Chondrocyte (in vitro differentiated cells): Measurements from ENCODE around the gene GTPBP6. TPM values are rescaled to one million over a fixed set of nuclear protein-coding genes. Genes with fewer than 3 reads are reported as not detected.
A peak's percentile ranks its signal among the peaks of the same experiment; 100 is the strongest.
"Not testable (repeated sequence)": the region's sequence is repeated elsewhere in the genome, so short reads cannot be mapped to it uniquely, and the experiment has no call there.

Source experiments
- DNase-seq: peaks from one replicate; pipeline ENCODE4 v3.0.0; 2021; ENCODE audit warnings: mixed read lengths, low spot score
- H3K27ac Mint-ChIP-seq: one replicate; pipeline ENCODE4 v1.8.0; 2021; ENCODE audit warnings: mild to moderate bottlenecking, moderate library complexity, mixed read lengths; ENCODE audit not compliant: unreplicated experiment
- H3K27me3 Mint-ChIP-seq: 2 replicates; pipeline ENCODE4 v1.8.0; 2021; ENCODE audit warnings: low read depth, mixed read lengths
- H3K36me3 Mint-ChIP-seq: 2 replicates; pipeline ENCODE4 v1.8.0; 2021; ENCODE audit warnings: low read depth, mixed read lengths
- H3K4me1 Mint-ChIP-seq: 2 replicates; pipeline ENCODE4 v1.8.0; 2021; ENCODE audit warnings: low read depth, mild to moderate bottlenecking, mixed read lengths
- H3K4me3 Mint-ChIP-seq: one replicate; pipeline ENCODE4 v1.8.0; 2021; ENCODE audit warnings: mild to moderate bottlenecking, moderate library complexity, mixed read lengths; ENCODE audit not compliant: unreplicated experiment
- H3K9me3 Mint-ChIP-seq: 2 replicates; pipeline ENCODE4 v1.8.0; 2021; ENCODE audit warnings: low read depth, mixed read lengths
- CTCF ChIP-seq: fragments of 200-600 bp; sonication (generic); IDR thresholded peaks from 2 replicates; pipeline ENCODE4 v1.5.0; 2021; ENCODE audit warnings: antibody characterized with exemption, mild to moderate bottlenecking, moderate library complexity
- total RNA-seq: library from RNA; stranded (reverse); gene quantifications from 3 replicates; pipeline ENCODE4 v1.2.1, GENCODE V29; 2021

GTPBP6 gene
- total RNA-seq, 1 donor from 2014 or later, result 37.6 TPM

- Mint-ChIP-seq H3K27ac (no peak overlapping the region), H3K4me3 (no peak overlapping the region), H3K27me3 (no peaks in the 10 kb centered on the region), H3K9me3 (no peaks in the 10 kb centered on the region), H3K4me1 (peaks cover 19% of the 10 kb centered on the region), H3K36me3 (peaks cover 12% of the 10 kb centered on the region)
- TF ChIP-seq CTCF, result no peak
- DNase-seq, result peak; percentile 74
Observed at GRCh38 chrX:353566-354535, 35.3 kb upstream of the GTPBP6 start.

GRCh38 chrX:352582-353314, 34.2 kb upstream of the GTPBP6 start:
- peak; percentile 85 for DNase-seq
- Mint-ChIP-seq H3K27me3 (no peaks in the 10 kb centered on the region), H3K9me3 (no peaks in the 10 kb centered on the region), H3K4me1 (peaks cover 23% of the 10 kb centered on the region), H3K27ac (peak overlapping the region; percentile 32), H3K36me3 (peaks cover 10% of the 10 kb centered on the region), H3K4me3 (no peak overlapping the region)
- TF ChIP-seq CTCF, result no peak

- H3K27ac Mint-ChIP-seq, result no peak overlapping the region
- H3K4me1 Mint-ChIP-seq, result peaks cover 17% of the 10 kb centered on the region
- TF ChIP-seq CTCF, result no peak
- no peak for DNase-seq
- H3K4me3 Mint-ChIP-seq, result no peak overlapping the region
- H3K9me3 Mint-ChIP-seq, result no peaks in the 10 kb centered on the region
- no peaks in the 10 kb centered on the region for H3K27me3 Mint-ChIP-seq
- H3K36me3 Mint-ChIP-seq, result peaks cover 6% of the 10 kb centered on the region
Observed at GRCh38 chrX:352181-352580, 33.6 kb upstream of the GTPBP6 start.

- H3K36me3 Mint-ChIP-seq, result peaks cover 5% of the 10 kb centered on the region
- no peaks in the 10 kb centered on the region for H3K27me3 Mint-ChIP-seq
- H3K4me1 Mint-ChIP-seq, result peaks cover 14% of the 10 kb centered on the region
- H3K27ac Mint-ChIP-seq, result no peak overlapping the region
- no peak overlapping the region for H3K4me3 Mint-ChIP-seq
- no peaks in the 10 kb centered on the region for H3K9me3 Mint-ChIP-seq
- no peak for TF ChIP-seq CTCF
- DNase-seq, result no peak
Observed at GRCh38 chrX:351736-352135, 33.1 kb upstream of the GTPBP6 start.

- peaks cover 12% of the 10 kb centered on the region for H3K4me1 Mint-ChIP-seq
- H3K27me3 Mint-ChIP-seq, H3K36me3 Mint-ChIP-seq, H3K27ac Mint-ChIP-seq, H3K9me3 Mint-ChIP-seq, DNase-seq, H3K4me3 Mint-ChIP-seq: not testable (repeated sequence)
Observed at GRCh38 chrX:351324-351641, 32.7 kb upstream of the GTPBP6 start.
